Colon (tissue), 2 donors: ENCODE measurements around the gene EME2.

ENCODE experiments used
- FAIRE-seq: peaks from 2 replicates; lab custom pipeline; 2012; peaks lifted over from hg19 to GRCh38; lab: Jason Lieb, UNC
- donor health status: control.
- donor health status: control.

Gene EME2

DNA sequence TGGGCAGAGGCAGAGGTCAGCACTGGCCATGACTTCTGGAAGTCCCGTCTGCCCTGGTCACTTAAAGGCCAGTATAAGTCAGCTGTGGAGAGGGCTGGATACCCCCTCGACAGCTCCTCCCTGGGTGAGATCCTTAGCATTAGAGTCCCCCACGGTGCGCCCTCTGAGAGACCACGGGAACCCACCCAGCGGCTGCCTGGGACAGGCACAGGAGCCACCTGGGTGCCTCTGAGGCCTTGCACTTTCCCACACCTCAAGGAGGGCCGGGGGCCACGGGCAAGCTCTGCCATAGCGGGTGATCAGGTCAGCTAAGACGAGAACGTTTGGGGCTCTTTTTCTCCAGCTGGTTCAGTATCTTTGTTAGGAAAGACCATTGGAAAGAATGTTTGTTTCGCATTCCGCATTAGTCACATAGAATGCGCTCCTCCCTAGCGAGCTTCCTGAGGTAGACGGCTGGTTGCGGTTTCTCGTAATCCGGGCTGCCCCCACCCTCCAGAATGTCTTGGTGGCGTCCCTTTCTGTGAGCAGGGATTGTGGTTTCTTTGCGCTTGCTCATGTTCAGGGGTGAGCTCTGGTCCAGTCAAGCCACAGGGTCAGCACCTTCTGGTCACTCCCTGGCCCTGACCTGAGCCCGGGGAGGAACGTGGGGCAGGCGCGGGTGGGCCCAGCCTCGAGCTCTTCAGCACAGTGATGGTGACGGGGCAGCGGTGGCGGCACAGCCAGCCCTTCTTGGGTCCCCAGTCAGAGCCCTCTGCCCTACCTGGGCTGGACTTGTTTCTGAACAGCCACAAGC lies 26.5 kb upstream of the EME2 start:
- FAIRE-seq, result no peak

DNA sequence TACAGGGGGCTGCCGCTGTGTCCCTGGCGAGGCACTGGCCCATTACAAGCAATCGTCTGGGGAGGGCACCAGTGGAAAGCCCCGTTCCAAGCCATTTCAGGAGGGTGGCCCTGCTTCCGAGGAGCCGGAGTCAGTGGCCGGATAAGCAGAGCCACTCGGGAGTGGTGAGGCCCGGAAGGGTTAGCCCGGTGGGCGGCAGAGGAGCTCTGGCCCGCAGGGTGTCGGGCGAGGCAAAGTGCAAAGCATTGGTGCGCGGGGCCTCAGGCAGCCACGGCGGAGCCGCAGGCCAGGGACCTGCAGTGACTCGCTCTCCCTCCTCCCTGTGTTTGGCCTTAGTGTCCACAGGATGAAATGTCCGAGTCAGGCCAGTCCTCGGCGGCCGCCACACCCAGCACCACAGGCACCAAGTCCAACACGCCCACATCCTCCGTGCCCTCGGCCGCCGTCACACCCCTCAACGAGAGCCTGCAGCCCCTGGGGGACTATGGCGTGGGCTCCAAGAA lies 25.9 kb upstream of the EME2 start:
- FAIRE-seq, result no peak

DNA sequence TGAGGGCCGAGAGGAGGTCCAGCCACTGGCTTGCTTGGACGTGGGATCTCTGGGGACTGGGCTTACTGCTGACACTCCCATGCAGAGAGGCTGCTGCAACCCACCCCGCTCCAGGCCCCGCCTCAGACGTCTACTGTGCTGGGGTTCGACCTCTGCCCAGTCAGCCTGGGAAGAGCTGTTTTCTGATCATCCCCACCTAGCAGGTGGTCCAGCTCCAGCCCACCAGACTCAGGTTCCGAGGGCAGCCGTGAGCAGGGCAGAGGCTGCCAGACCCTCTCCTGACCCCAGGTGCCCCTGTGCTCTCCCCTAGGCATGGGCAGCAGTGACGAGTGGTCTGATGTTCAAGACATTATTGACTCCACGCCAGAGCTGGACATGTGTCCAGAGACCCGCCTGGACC lies 24.7 kb upstream of the EME2 start:
- no peak for FAIRE-seq

DNA sequence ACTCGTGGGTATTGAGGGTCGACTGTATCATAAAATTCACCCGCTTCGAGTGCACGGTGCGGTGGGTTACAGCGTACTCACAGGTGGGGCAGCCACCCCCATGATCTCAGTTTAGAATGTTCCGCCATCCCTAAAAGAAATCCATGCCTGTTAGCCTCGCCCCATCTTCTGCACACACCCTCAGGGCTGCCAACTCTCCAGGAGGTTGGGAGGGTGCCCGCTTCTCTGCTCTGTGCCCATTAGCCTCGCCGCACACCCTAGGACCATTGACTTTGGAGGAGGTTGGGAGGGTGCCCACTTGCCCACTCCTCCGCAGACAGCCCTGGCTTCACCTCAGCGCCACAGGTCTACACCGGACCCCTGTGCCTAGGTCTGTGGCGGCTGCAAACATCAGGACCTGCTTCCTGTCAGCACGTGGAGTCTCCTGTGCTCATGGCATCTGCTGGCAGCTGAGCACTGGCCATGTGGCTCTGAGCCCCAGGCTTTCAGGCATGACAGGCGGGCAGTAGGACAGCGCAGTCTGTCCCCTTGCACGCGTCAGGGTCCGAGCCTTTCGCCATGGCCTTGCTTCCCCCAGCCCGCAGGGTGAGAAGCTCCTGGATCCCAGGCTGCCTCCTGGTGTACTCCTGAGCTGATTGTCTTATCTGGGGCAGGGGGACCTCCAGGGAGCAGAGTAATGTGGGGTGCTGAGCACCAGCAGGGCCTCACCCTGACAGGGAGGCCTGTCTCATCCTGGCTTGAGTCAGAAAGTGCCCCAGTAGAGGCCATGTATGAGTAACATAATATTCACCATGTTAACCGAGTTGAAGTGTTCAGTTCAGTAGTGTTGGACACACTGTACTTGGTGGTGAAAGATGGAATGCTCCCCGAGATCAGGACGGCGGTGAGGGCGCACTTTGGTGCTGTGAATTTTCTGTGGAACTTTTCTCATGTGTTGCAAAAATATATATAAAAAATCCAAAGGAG lies 23.2 kb upstream of the EME2 start:
- no peak for FAIRE-seq

DNA sequence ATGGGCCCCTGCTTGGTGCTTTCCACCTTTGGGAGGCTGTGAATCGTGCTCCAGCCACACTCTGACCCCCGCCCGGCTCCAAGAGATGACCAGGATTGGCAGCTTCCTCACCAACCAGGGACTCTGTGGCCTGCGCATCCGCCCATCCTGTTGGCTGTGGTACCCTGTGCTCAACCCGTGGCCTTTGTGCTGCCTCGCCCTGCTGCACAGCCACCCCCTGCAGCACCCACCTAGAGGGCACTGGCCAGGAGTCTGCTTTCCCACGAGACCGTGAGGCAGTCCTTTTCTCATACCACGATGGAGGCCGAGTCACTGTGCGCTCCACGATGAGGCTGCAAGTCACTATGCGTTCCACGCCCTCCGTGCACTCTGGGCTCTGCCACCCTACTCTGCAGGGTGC lies 20.7 kb upstream of the EME2 start:
- FAIRE-seq, result no peak

DNA sequence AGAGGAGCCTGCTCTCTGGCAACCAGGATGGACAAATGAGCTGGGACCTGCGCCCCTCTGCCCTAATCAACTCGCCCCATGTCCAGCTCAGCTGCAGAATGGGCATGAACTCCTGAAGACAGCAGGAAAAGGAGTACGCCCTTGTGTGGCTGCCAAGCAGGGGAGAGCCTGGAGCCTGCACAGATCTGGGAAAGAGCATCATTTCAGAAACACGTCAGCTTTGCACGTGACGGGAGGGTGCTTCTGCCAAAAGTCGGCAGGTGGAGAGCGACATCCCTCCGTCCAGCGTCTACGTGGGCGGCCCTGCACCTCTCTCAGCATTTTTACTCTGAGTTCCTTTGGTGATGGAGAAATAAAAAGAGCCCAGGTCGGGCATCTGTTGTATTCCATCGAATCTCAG lies 19.8 kb upstream of the EME2 start:
- no peak for FAIRE-seq

DNA sequence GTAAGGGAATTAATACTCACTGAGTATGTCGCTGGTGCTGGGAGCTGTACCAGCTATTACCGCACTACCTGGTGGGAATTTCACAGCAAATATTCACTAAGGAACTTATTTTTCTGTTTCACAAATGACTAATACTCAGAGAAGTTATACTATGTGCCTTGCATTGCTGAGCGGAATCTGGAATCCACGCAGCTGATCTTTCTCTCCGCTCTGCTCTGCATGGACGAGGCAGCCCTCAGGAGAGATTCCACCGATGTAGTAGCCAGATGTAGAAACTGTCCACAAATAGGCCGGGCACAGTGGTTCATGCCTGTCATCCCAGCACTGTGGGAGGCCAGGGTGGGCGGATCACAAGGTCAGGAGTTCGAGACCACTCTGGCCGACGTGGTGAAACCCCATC lies 18.4 kb upstream of the EME2 start:
- FAIRE-seq, result no peak

DNA sequence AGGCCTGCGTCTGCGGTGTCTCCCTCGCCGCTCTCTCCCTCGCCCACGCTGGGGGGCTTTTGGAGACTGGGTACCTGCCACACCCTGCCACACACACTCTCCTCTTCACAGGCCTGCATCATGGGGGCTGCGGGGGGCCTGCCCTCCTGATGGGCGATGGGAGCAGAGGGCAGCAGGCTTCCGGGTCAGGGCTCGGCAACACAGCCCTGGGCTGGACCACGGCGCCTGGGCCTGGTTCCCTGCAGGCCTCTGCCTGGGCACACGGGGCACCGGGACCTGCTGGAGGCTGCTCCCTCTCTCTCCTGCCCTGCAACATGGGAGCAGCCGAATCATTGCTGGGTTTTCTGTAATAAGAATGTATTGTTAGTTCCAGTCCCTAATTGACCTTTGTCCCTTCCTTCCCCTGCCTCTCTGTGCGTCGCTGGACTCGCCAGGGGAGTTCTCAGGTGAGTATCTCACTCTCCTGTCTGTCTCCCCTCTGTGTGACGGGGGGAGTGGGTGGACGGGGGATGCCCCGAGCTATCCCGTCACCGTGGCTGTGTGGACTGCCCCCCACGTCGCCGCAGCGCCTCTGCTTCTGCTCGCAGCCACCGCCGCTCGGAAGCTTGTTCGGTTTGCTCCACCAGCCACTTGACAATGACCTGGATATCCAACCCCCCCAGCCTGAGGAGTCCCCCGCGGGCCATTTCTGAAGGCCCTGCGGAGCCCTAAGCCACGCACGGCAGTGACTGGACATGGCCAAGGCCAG lies 14.7 kb upstream of the EME2 start:
- FAIRE-seq, result no peak

DNA sequence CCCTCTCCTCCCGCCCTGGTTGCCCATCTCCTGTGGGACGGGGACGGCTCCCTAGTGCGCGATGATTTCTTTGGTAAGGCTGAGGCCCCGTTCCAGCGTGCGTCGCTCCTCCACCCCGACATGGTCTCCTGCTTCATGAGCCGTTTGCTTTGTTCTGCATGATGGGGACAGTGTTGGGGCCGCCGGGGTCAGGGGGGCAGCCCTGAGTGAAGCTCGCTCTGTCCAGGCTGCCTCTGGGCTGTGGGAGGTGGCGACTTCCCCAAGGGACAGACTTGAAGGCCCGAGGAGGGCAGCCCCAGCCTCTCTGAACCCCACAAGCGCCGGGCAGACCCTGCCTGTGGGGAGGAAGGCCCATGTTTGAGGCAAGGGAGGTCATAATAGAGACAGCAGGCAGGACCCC lies 13.7 kb upstream of the EME2 start:
- no peak for FAIRE-seq

DNA sequence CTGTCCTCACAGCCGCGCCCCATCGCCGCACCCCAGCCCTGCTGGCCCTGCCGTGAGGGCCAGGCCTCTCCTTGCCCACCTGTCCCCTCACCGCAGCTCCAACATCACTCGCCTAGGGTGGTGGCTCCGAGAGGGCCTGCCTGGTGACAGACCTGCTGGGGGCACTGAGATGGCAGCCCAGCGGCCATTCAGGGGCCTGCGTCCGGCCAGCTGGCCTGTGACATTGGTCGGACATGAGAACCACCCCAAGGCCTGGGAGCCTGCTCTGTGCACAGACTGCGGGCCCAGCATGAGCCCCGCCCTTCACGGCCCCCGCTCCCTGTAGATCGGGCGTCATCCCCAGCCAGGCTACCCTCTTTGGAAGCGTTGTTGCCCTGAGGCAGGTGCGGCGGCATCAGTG lies 13.1 kb upstream of the EME2 start:
- no peak for FAIRE-seq

DNA sequence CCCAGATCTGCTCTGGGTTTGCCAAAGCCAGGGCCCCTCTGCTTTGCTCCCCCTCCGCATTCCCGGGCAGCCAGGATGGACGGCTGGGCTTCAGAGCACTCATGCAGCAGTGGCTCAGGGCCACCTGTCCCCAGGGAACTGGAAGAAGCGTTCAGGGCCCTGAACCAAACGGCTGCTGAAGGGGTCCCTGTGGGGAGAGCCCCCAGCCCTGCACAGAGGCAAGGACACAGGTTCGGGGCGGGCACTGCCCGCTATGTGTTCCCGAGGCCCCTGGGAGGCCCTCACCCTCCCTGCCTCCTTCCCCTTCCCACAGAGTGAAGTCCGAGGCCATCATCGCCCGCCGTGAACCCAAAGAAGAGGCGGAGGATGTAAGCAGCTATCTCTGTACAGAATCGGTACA lies 11.7 kb upstream of the EME2 start:
- FAIRE-seq, result no peak

DNA sequence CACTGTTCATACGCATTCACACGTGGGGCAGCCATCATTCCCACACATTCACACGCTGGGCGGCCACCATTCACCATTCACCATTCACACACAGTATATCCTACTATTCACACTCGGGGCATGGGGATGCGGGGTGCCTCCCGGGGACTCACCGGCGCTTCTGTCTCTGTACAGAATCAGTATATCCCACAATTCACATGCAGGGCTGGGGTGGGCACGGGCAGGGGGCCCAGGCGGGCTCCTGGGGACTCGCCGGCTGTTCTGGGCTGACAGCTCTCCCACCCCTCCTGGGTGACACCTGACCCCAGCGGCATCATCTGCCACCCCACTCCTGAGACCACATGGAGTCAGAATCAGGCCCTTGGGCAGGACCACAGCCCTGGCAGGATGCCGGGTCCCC lies 10.9 kb upstream of the EME2 start:
- FAIRE-seq, result no peak

DNA sequence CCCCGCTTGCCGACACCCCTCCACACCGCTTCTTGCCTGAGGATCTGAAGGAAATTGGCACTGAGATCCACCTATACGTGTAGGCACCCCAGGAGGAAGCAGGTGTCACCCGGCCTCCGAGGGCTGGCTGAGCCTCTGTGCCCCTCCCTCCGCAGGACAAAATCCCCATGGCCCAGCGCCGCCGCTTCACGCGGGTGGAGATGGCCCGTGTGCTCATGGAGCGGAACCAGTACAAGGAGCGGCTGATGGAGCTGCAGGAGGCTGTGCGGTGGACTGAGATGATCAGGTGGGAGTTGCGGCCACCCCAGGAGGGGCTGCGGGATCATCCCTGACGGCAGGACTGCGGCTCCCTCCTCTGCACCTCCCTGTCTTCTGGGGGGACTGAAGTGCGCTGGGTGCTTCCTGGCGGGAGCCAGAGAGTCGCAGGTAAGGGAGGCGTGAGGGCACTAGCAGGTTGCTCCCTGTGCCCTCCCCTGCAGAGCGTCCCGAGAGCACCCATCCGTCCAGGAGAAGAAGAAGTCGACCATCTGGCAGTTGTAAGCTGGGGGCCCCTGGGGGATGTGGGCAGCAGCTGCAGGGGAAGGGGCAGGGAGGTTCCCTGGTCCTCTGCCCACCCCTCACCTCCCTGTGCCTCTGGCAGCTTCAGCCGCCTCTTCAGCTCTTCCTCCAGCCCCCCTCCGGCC lies 10.3 kb upstream of the EME2 start:
- FAIRE-seq, result no peak

DNA sequence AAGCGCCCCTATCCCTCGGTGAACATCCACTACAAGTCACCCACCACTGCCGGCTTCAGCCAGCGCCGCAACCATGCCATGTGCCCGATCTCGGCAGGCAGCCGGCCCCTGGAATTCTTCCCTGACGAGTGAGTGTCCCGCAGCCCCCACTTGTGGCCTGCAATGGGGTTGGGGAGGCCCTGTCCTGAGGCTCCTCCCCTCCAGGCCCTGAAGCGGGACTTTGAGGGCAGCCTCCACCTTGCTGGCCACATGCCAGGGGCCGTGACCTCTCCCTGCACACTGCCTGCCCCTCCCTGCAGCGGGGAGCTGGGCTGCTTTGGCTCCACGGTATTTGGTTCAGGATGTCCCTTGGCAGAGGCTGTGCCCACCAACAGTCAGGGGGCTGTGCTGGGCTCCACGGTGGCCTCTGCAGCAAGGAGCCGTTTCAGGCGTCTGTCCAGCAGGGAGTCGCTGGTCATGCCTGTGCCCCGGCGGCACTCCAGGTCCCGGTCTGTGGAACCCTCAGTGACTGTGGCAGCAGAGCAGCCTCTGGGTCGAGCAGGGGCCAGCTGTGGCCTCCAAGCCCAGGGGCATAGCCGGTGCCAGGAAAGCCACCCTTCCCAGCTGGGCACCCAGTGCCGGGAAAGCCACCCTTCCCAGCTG lies 9.6 kb upstream of the EME2 start:
- no peak for FAIRE-seq

DNA sequence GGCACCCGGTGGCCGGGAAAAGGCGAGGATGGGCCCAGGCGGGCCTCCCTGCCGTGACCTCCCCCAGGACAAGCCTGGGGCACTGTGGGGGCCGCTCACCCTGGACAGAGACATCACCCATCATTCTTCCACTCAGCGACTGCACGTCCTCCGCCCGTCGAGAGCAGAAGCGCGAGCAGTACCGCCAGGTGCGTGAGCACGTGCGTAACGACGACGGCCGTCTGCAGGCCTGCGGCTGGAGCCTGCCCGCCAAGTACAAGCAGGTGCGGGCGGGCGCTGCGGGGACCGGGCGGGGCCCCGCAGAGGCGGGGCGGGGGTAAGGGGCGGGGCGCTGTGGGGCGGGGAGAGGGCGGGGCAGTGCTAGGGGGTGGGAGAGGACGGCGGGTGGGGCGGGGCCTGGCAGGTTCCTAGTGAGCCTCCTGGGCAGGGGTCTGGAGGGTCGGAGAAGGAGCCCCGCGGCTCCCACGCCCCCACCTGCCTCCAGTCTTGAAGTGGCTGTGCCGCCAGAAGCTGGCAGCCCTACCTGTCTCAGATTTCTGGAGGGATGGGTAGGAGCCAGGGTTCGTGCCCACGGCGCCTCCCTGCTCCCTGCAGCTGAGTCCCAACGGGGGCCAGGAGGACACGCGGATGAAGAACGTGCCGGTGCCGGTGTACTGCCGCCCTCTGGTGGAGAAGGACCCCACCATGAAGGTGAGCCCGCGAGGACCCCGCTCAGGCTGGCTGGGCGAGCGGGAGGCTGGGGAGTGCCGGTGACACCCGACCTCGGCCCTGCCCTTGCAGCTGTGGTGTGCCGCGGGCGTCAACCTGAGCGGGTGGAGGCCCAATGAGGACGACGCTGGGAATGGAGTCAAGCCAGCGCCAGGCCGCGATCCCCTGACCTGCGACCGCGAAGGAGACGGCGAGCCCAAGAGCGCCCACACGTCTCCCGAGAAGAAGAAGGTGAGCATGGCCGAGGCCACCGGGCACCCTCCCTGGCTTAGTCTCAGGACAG lies 8.8 kb upstream of the EME2 start:
- no peak for FAIRE-seq

DNA sequence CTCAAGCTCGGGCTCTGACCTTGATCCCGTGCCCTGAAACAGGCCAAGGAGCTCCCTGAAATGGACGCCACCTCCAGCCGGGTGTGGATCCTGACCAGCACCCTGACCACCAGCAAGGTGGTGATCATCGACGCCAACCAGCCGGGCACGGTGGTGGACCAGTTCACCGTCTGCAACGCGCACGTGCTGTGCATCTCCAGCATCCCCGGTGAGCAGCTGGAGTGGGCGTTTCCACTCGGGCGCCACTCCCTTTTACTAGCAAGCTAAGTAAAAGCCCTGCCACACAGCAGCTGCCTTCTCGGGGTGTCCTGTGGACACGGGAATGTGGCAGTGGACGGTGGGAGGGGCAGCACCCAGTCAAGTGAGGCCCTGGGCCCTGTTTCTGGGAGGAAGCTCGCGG lies 7.6 kb upstream of the EME2 start:
- no peak for FAIRE-seq

DNA sequence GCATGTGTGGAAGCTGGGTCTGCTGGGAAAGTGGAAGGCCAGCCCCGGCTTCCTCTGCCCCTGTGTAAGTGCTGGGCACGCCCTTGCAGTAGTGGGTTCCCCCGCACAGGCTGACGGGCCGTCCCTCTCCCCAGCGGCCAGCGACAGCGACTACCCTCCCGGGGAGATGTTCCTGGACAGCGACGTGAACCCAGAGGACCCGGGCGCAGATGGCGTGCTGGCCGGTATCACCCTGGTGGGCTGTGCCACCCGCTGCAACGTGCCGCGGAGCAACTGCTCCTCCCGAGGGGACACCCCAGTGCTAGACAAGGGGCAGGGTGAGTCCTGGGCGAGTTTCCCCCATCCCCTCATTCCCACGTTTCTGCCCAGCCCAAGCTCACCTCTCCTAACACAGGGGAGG lies 6.8 kb upstream of the EME2 start:
- no peak for FAIRE-seq

DNA sequence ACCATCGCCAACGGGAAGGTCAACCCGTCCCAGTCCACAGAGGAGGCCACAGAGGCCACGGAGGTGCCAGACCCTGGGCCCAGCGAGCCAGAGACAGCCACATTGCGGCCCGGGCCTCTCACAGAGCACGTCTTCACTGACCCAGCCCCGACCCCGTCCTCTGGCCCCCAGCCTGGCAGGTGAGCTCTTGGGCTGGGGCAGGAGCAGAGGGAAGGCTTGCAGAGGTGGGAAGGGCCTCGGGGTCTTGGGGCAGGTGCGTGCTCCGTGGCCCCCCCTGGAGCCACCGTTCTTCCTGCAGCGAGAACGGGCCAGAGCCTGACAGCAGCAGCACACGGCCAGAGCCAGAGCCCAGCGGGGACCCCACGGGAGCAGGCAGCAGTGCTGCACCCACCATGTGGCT lies 6.4 kb upstream of the EME2 start:
- no peak for FAIRE-seq

DNA sequence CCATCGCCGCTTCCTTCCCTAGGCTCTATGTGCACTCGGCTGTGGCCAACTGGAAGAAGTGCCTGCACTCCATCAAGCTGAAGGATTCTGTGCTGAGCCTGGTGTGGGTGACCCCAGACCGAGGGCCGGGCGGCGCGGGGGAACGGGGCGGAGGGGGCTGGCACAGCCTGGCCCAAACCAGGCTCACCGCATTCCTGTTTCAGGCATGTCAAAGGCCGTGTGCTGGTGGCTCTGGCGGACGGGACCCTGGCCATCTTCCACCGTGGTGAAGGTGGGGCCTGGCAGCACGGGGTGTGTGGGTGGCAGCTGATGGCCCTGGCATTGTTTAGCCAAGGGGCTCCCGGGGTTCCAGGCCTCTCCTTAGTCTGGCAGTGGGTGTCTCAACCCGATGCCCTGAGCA lies 5.9 kb upstream of the EME2 start:
- no peak for FAIRE-seq
